Adrenal gland (tissue), 5 donors: Measurements from ENCODE around the gene THSD7B.

ENCODE experiments used
- CTCF ChIP-seq, 6 experiments: fragments of 450-650 bp in 4 of 6; fragments of 200-600 bp in 2 of 6; sonication (generic) in 1 of 6; IDR thresholded peaks; 1 replicate in 5 of 6; 2 replicates in 1 of 6; pipeline versions ENCODE4 v1.5.1 to v1.8.0; 2016 to 2021; ENCODE audit warnings: antibody characterized with exemption in 6 of 6, mild to moderate bottlenecking in 2 of 6, moderate library complexity in 1 of 6
- POLR2A ChIP-seq, 2 donors: fragments of 450-650 bp; IDR thresholded peaks; one replicate each; pipeline ENCODE4 v1.6.1; 2017; ENCODE audit warnings: antibody characterized with exemption in 2 of 2, mild to moderate bottlenecking in 2 of 2, moderate library complexity in 1 of 2
- donor health status: DM: no; HTN: no; CAD: no.

GRCh38 chr2:137173463-137173862 is 408.1 kb downstream of the THSD7B start:
- TF ChIP-seq CTCF (IDR thresholded peaks at IDR 0.05): peak in 4 of 6 experiments; percentile 5 to 28 (median 18)
- no peak for TF ChIP-seq POLR2A (IDR thresholded peaks at IDR 0.05)
